ENCODE results near the gene PDCL2. TPM values are rescaled to one million over a fixed set of nuclear protein-coding genes. Genes with fewer than 3 reads are reported as not detected.
"Not testable (repeated sequence)": the region's sequence is repeated elsewhere in the genome, so short reads cannot be mapped to it uniquely, and the experiment has no call there.

Gene PDCL2
- polyA plus RNA-seq, 1 experiment: not detected

- TF ChIP-seq CTCF (IDR thresholded peaks at IDR 0.05; ENCODE audit: low read depth, low read length): no peak
- no peaks in the 10 kb centered on the region for H3K9me3 ChIP-seq (ENCODE audit: control insufficient read depth, insufficient read depth, low read length)
- H3K27ac ChIP-seq (ENCODE audit: low read depth, low read length): no peak overlapping the region
- no peak overlapping the region for H3K4me3 ChIP-seq (ENCODE audit: low read depth, low read length)
- H3K27me3 ChIP-seq (ENCODE audit: control insufficient read depth, insufficient read depth, low read length): peaks cover 29% of the 10 kb centered on the region
- DNase-seq (ENCODE audit: low read depth, low spot score): no peak
- ChIA-PET POLR2A (interaction anchor here (0.5 to 0.6 kb wide), 2 partner anchors 93 to 376 kb away, joined by 3 to 9 read pairs; no protein-coding TSS in a partner anchor), CTCF (interaction anchor here (1.1 kb wide), 1 partner anchor 81 kb away, joined by 4 read pairs; no protein-coding TSS in a partner anchor)
Observed at GRCh38 chr4:55635282-55635681, 43.2 kb upstream of the PDCL2 start.

GRCh38 chr4:55634417-55635128 lies 42.5 kb upstream of the PDCL2 start:
- ChIA-PET CTCF (interaction anchor here (1.1 kb wide), 1 partner anchor 80 kb away, joined by 4 read pairs; no protein-coding TSS in a partner anchor), POLR2A (interaction anchor here (0.5 to 0.6 kb wide), 2 partner anchors 94 to 377 kb away, joined by 3 to 9 read pairs; no protein-coding TSS in a partner anchor)
- Histone ChIP-seq H3K27me3 (ENCODE audit: control insufficient read depth, insufficient read depth, low read length) (peaks cover 29% of the 10 kb centered on the region), H3K4me3 (ENCODE audit: low read depth, low read length) (no peak overlapping the region), H3K9me3 (ENCODE audit: control insufficient read depth, insufficient read depth, low read length) (no peaks in the 10 kb centered on the region), H3K27ac (ENCODE audit: low read depth, low read length) (no peak overlapping the region)
- TF ChIP-seq CTCF (IDR thresholded peaks at IDR 0.05; ENCODE audit: low read depth, low read length): no peak
- no peak for DNase-seq (ENCODE audit: low read depth, low spot score)

GRCh38 chr4:55633903-55634302 lies 41.9 kb upstream of the PDCL2 start:
- no peaks in the 10 kb centered on the region for H3K9me3 ChIP-seq (ENCODE audit: control insufficient read depth, insufficient read depth, low read length)
- POLR2A ChIA-PET: no interaction called here
- TF ChIP-seq CTCF (IDR thresholded peaks at IDR 0.05; ENCODE audit: low read depth, low read length): no peak

GRCh38 chr4:55625835-55626234 lies 33.8 kb upstream of the PDCL2 start:
- Histone ChIP-seq H3K4me3 (ENCODE audit: low read depth, low read length) (no peak overlapping the region), H3K9me3 (ENCODE audit: control insufficient read depth, insufficient read depth, low read length) (no peaks in the 10 kb centered on the region), H3K27ac (ENCODE audit: low read depth, low read length) (no peak overlapping the region), H3K27me3 (ENCODE audit: control insufficient read depth, insufficient read depth, low read length) (no peaks in the 10 kb centered on the region)
- POLR2A ChIA-PET: no interaction called here
- CTCF ChIA-PET: no interaction called here
- DNase-seq (ENCODE audit: low read depth, low spot score): no peak
- no peak for TF ChIP-seq CTCF (IDR thresholded peaks at IDR 0.05; ENCODE audit: low read depth, low read length)

More at GRCh38 chr4:55633903-55634302, 41.9 kb upstream of the PDCL2 start:
- H3K27me3 ChIP-seq (ENCODE audit: control insufficient read depth, insufficient read depth, low read length): peaks cover 29% of the 10 kb centered on the region
- no peak overlapping the region for H3K4me3 ChIP-seq (ENCODE audit: low read depth, low read length)
- no peak overlapping the region for H3K27ac ChIP-seq (ENCODE audit: low read depth, low read length)
- no peak for DNase-seq (ENCODE audit: low read depth, low spot score)
- CTCF ChIA-PET: no interaction called here

- H3K27ac ChIP-seq (ENCODE audit: low read depth, low read length); CTCF ChIA-PET; POLR2A ChIA-PET: not testable (repeated sequence)
Observed at GRCh38 chr4:55624063-55624462, 32.0 kb upstream of the PDCL2 start.

More at GRCh38 chr4:55624063-55624462, 32.0 kb upstream of the PDCL2 start:
- not testable (repeated sequence) for H3K9me3 ChIP-seq (ENCODE audit: control insufficient read depth, insufficient read depth, low read length); H3K27me3 ChIP-seq (ENCODE audit: control insufficient read depth, insufficient read depth, low read length); H3K4me3 ChIP-seq (ENCODE audit: low read depth, low read length); DNase-seq (ENCODE audit: low read depth, low spot score)
